ENCODE measurements around the gene LHX3. TPM values are rescaled to one million over a fixed set of nuclear protein-coding genes. Genes with fewer than 3 reads are reported as not detected.

Gene LHX3
- total and polyA plus RNA-seq, 2 of the 8 experiments (the other 6 are each of a cell fraction or from before 2014, with no cell fraction given): 0.02 TPM; not detected in 1

- TF ChIP-seq SIX5 (IDR thresholded peaks at IDR 0.05; ENCODE audit: low read depth, low read length): no peak
- TF ChIP-seq RBBP5 (IDR thresholded peaks at IDR 0.05; ENCODE audit: borderline replicate concordance, low read depth, low read length): no peak
- no peak for TF ChIP-seq SIRT6 (IDR thresholded peaks at IDR 0.05; ENCODE audit: low read length)
- no peak for TF ChIP-seq TAF1 (IDR thresholded peaks at IDR 0.05; ENCODE audit: low read depth, low read length)
- TF ChIP-seq YY1 (IDR thresholded peaks at IDR 0.05; ENCODE audit: low read depth, low read length): no peak
These were observed 7.5 kb upstream of the LHX3 start (continued) for GRCh38 chr9:136212345-136212950.

Measured in H1 (cell line).